ENCODE results near the gene RGS8. TPM values are rescaled to one million over a fixed set of nuclear protein-coding genes. Genes with fewer than 3 reads are reported as not detected.

The RGS8 gene
- total and polyA plus RNA-seq, 4 experiments from 2014 or later, result not detected

- H3K9me3 Mint-ChIP-seq, result no peaks in the 10 kb centered on the region
- POLR2A ChIA-PET (ENCODE audit: partially characterized antibody), result no interaction called here
- Histone ChIP-seq H3K4me1 (ENCODE audit: insufficient read depth, low read length) (peaks cover 16% of the 10 kb centered on the region), H3K27me3 (ENCODE audit: insufficient read depth, low read length) (no peaks in the 10 kb centered on the region), H3K4me3 (ENCODE audit: low read length in 2 of 2) (no peak overlapping the region), H3K27ac (ENCODE audit: low read depth, low read length) (no peak overlapping the region), H3K9me3 (ENCODE audit: control insufficient read depth in 1 of 2, low read length in 2 of 2) (no peaks in the 10 kb centered on the region), H3K36me3 (ENCODE audit: insufficient read depth, low read length) (no peaks in the 10 kb centered on the region)
- H3K36me3 Mint-ChIP-seq, result no peaks in the 10 kb centered on the region
- no peak overlapping the region for H3K4me3 Mint-ChIP-seq
- H3K27ac Mint-ChIP-seq, result no peak overlapping the region
- H3K27me3 Mint-ChIP-seq, result no peaks in the 10 kb centered on the region
- CTCF ChIA-PET (ENCODE audit: partially characterized antibody), result no interaction called here
- DNase-seq, result no peak
- peaks cover 13 to 29% (median 15%) of the 10 kb centered on the region in 4 donors for H3K4me1 Mint-ChIP-seq
- intact Hi-C loops (cut with micrococcal nuclease), result no loop called here
These were observed 48.5 kb downstream of the RGS8 start for GRCh38 chr1:182635871-182636270.

Other genes starting within 250 kb of the RGS8 start
- gene RGSL1, start 234.4 kb downstream of the RGS8 start, total RNA-seq, result not detected
- gene RGSL1, start 234.4 kb downstream of the RGS8 start, polyA plus RNA-seq, result under 1 TPM in 1 of 2 donors, not detected in 1; 0.07 TPM
- gene RNASEL, start 95.3 kb downstream of the RGS8 start, total RNA-seq, result 10 to 100 TPM; 33.9 to 35.4 TPM
- gene RNASEL, start 95.3 kb downstream of the RGS8 start, polyA plus RNA-seq, result 10 to 100 TPM in 1 of 2 donors, 1 to 10 TPM in 1; 4.5 to 11.6 TPM
- 1 to 10 TPM; 1.3 to 1.4 TPM for gene RGS16, start 80.2 kb downstream of the RGS8 start, total RNA-seq
- gene RGS16, start 80.2 kb downstream of the RGS8 start, polyA plus RNA-seq, result 1 to 10 TPM; 2.8 to 3.7 TPM
- gene NPL, start 105.2 kb upstream of the RGS8 start, total RNA-seq, result 1 to 10 TPM; 9.6 TPM
- gene NPL, start 105.2 kb upstream of the RGS8 start, polyA plus RNA-seq, result 1 to 10 TPM; 3.5 to 5.7 TPM
- 100 to 1,000 TPM; 222 TPM for gene DHX9, start 154.8 kb upstream of the RGS8 start, total RNA-seq
- 100 to 1,000 TPM; 100 to 107 TPM for gene DHX9, start 154.8 kb upstream of the RGS8 start, polyA plus RNA-seq

All from CD4-positive, alpha-beta memory T cell (primary cell).